Activated T-helper 2 cell treated with anti-CD3 and anti-CD28 coated beads, Interferon-gamma antibody, Interleukin-2, Interleukin-4, amounts not matched to agents 10 μg/mL and 5 μg/mL and 100 μg/mL, durations not matched to agents 14 hours and 24 hours and 36 hours (primary cell): ENCODE measurements around the gene DDX51. TPM values are rescaled to one million over a fixed set of nuclear protein-coding genes. Genes with fewer than 3 reads are reported as not detected.

Experiments used
- DNase-seq: peaks from one replicate; pipeline ENCODE4 v3.0.0; 2021; ENCODE audit warnings: low spot score
- H3K27ac Mint-ChIP-seq: one replicate; pipeline ENCODE4 v1.8.0; 2021; ENCODE audit warnings: mixed read lengths
- H3K27me3 Mint-ChIP-seq: one replicate; pipeline ENCODE4 v1.8.0; 2021; ENCODE audit warnings: low read depth, mixed read lengths
- H3K36me3 Mint-ChIP-seq: one replicate; pipeline ENCODE4 v1.8.0; 2021; ENCODE audit warnings: low read depth, mixed read lengths
- H3K4me1 Mint-ChIP-seq: one replicate; pipeline ENCODE4 v1.8.0; 2021; ENCODE audit warnings: low read depth, mixed read lengths
- H3K4me3 Mint-ChIP-seq: one replicate; pipeline ENCODE4 v1.8.0; 2021; ENCODE audit warnings: low read depth, mild to moderate bottlenecking, moderate library complexity, mixed read lengths
- H3K9me3 Mint-ChIP-seq: one replicate; pipeline ENCODE4 v1.8.0; 2021; ENCODE audit warnings: mixed read lengths
- intact Hi-C: fragments of 100-400 bp; cut with micrococcal nuclease; formaldehyde crosslinking; loops from one replicate; pipeline ENCODE4 v1.15.1; 2023
- total RNA-seq: library from RNA; stranded (reverse); gene quantifications from 2 replicates; pipeline ENCODE4 v1.2.3, GENCODE V29; 2022

DDX51 gene
- total RNA-seq, 1 donor from 2014 or later, result 36.7 TPM

GRCh38 chr12:132185705-132186104 is 41.6 kb upstream of the DDX51 start:
- Mint-ChIP-seq H3K4me1 (peaks cover 26% of the 10 kb centered on the region), H3K27ac (peak overlapping the region; percentile 90), H3K36me3 (peaks cover 6% of the 10 kb centered on the region), H3K4me3 (peak overlapping the region; percentile 81), H3K9me3 (no peaks in the 10 kb centered on the region), H3K27me3 (peaks cover 18% of the 10 kb centered on the region)
- no peak for DNase-seq
- intact Hi-C loops, result loop anchor here (10.0 kb wide), 1 partner anchor 309 kb away; the partner anchor contains the start of gene FBRSL1

- H3K36me3 Mint-ChIP-seq, result peaks cover 3% of the 10 kb centered on the region
- H3K4me1 Mint-ChIP-seq, result peaks cover 30% of the 10 kb centered on the region
- H3K4me3 Mint-ChIP-seq, result no peak overlapping the region
- no peaks in the 10 kb centered on the region for H3K9me3 Mint-ChIP-seq
- H3K27ac Mint-ChIP-seq, result no peak overlapping the region
- intact Hi-C loops, result loop anchor here (10.0 kb wide), 1 partner anchor 312 kb away; the partner anchor contains the start of gene FBRSL1
- DNase-seq, result no peak
- peaks cover 16% of the 10 kb centered on the region for H3K27me3 Mint-ChIP-seq
Measured at GRCh38 chr12:132182711-132183365, 38.7 kb upstream of the DDX51 start.

- intact Hi-C loops, result loop anchor here (10.0 kb wide), 1 partner anchor 313 kb away; the partner anchor contains the start of gene FBRSL1
- Mint-ChIP-seq H3K4me1 (peaks cover 25% of the 10 kb centered on the region), H3K9me3 (no peaks in the 10 kb centered on the region), H3K36me3 (peaks cover 3% of the 10 kb centered on the region), H3K27me3 (peaks cover 16% of the 10 kb centered on the region), H3K27ac (no peak overlapping the region), H3K4me3 (no peak overlapping the region)
- no peak for DNase-seq
Measured at GRCh38 chr12:132182206-132182710, 38.1 kb upstream of the DDX51 start.

GRCh38 chr12:132181570-132182200 is 37.6 kb upstream of the DDX51 start:
- no peak overlapping the region for H3K27ac Mint-ChIP-seq
- no peak for DNase-seq
- H3K9me3 Mint-ChIP-seq, result no peaks in the 10 kb centered on the region
- intact Hi-C loops, result loop anchor here (10.0 kb wide), 1 partner anchor 313 kb away; the partner anchor contains the start of gene FBRSL1
- H3K4me3 Mint-ChIP-seq, result no peak overlapping the region
- peaks cover 16% of the 10 kb centered on the region for H3K27me3 Mint-ChIP-seq
- H3K4me1 Mint-ChIP-seq, result peaks cover 22% of the 10 kb centered on the region
- H3K36me3 Mint-ChIP-seq, result peaks cover 3% of the 10 kb centered on the region

GRCh38 chr12:132180648-132181546 is 36.8 kb upstream of the DDX51 start:
- no peak for DNase-seq
- H3K36me3 Mint-ChIP-seq, result peaks cover 3% of the 10 kb centered on the region
- intact Hi-C loops, result loop anchor here (10.0 kb wide), 1 partner anchor 314 kb away; the partner anchor contains the start of gene FBRSL1
- H3K27ac Mint-ChIP-seq, result no peak overlapping the region
- H3K4me3 Mint-ChIP-seq, result no peak overlapping the region
- H3K9me3 Mint-ChIP-seq, result no peaks in the 10 kb centered on the region
- peaks cover 18% of the 10 kb centered on the region for H3K4me1 Mint-ChIP-seq
- H3K27me3 Mint-ChIP-seq, result peaks cover 16% of the 10 kb centered on the region

GRCh38 chr12:132179431-132180362 is 35.6 kb upstream of the DDX51 start:
- DNase-seq, result no peak
- no peak overlapping the region for H3K4me3 Mint-ChIP-seq
- H3K27me3 Mint-ChIP-seq, result peaks cover 12% of the 10 kb centered on the region
- no peaks in the 10 kb centered on the region for H3K9me3 Mint-ChIP-seq
- H3K36me3 Mint-ChIP-seq, result no peaks in the 10 kb centered on the region
- H3K4me1 Mint-ChIP-seq, result peaks cover 16% of the 10 kb centered on the region
- no peak overlapping the region for H3K27ac Mint-ChIP-seq
- intact Hi-C loops, result loop anchor here (10.0 kb wide), 1 partner anchor 315 kb away; the partner anchor contains the start of gene FBRSL1

- peak overlapping the region; percentile 75 for H3K4me3 Mint-ChIP-seq
- peak overlapping the region; percentile 71 for H3K27ac Mint-ChIP-seq
- DNase-seq, result no peak
- no peaks in the 10 kb centered on the region for H3K9me3 Mint-ChIP-seq
- peaks cover 6% of the 10 kb centered on the region for H3K27me3 Mint-ChIP-seq
- H3K4me1 Mint-ChIP-seq, result peaks cover 21% of the 10 kb centered on the region
- intact Hi-C loops, result no loop called here
- no peaks in the 10 kb centered on the region for H3K36me3 Mint-ChIP-seq
Measured at GRCh38 chr12:132178801-132179401, 34.8 kb upstream of the DDX51 start.

GRCh38 chr12:132178316-132178715 is 34.2 kb upstream of the DDX51 start:
- Mint-ChIP-seq H3K9me3 (no peaks in the 10 kb centered on the region), H3K27ac (no peak overlapping the region), H3K36me3 (no peaks in the 10 kb centered on the region), H3K4me1 (peaks cover 22% of the 10 kb centered on the region), H3K4me3 (peak overlapping the region; percentile 5), H3K27me3 (peaks cover 4% of the 10 kb centered on the region)
- no peak for DNase-seq
- intact Hi-C loops, result no loop called here

GRCh38 chr12:132176920-132177551 is 32.9 kb upstream of the DDX51 start:
- Mint-ChIP-seq H3K27me3 (peaks cover 2% of the 10 kb centered on the region), H3K4me3 (no peak overlapping the region), H3K36me3 (no peaks in the 10 kb centered on the region), H3K4me1 (peaks cover 30% of the 10 kb centered on the region), H3K27ac (no peak overlapping the region), H3K9me3 (no peaks in the 10 kb centered on the region)
- DNase-seq, result no peak
- intact Hi-C loops, result no loop called here

- Mint-ChIP-seq H3K4me3 (no peak overlapping the region), H3K36me3 (no peaks in the 10 kb centered on the region), H3K4me1 (peaks cover 30% of the 10 kb centered on the region), H3K9me3 (no peaks in the 10 kb centered on the region), H3K27me3 (peaks cover 2% of the 10 kb centered on the region), H3K27ac (no peak overlapping the region)
- intact Hi-C loops, result no loop called here
- DNase-seq, result no peak
Measured at GRCh38 chr12:132176385-132176919, 32.3 kb upstream of the DDX51 start.
